Trophoblast cell (in vitro differentiated cells and primary cell): Measurements from ENCODE around the gene TRIM47.

Experiments
- DNase-seq, 2 donors: peaks; one replicate each; pipeline ENCODE4 v3.0.0-alpha.2; 2016
- H2AFZ ChIP-seq: 2 replicates; pipeline ENCODE4 v1.6.1; 2013; ENCODE audit warnings: low read length, moderate library complexity, mild to moderate bottlenecking; ENCODE audit not compliant: insufficient read depth, poor library complexity
- H2AK5ac ChIP-seq: 2 replicates; pipeline ENCODE4 v1.6.1; 2013; ENCODE audit warnings: mild to moderate bottlenecking, low read length
- H2BK120ac ChIP-seq: 2 replicates; pipeline ENCODE4 v1.6.1; 2013; ENCODE audit warnings: low read length, mild to moderate bottlenecking, moderate library complexity; ENCODE audit not compliant: insufficient read depth, poor library complexity
- H2BK12ac ChIP-seq: 2 replicates; pipeline ENCODE4 v1.6.1; 2013; ENCODE audit warnings: mild to moderate bottlenecking, low read length, moderate library complexity
- H2BK5ac ChIP-seq: 2 replicates; pipeline ENCODE4 v1.6.1; 2013; ENCODE audit warnings: low read length, low read depth, moderate library complexity, mild to moderate bottlenecking; ENCODE audit not compliant: poor library complexity
- H3K14ac ChIP-seq: 2 replicates; pipeline ENCODE4 v1.6.1; 2013; ENCODE audit warnings: mild to moderate bottlenecking, low read length
- H3K18ac ChIP-seq: 2 replicates; pipeline ENCODE4 v1.6.1; 2013; ENCODE audit warnings: mild to moderate bottlenecking, low read length
- H3K23ac ChIP-seq: 2 replicates; pipeline ENCODE4 v1.6.1; 2013; ENCODE audit warnings: low read length
- H3K27ac ChIP-seq: 2 replicates; pipeline ENCODE4 v1.5.1; 2013; ENCODE audit warnings: low read depth, mild to moderate bottlenecking, inconsistent platforms, low read length, moderate library complexity
- H3K27me3 ChIP-seq: 2 replicates; pipeline ENCODE4 v1.6.1; 2013; ENCODE audit warnings: inconsistent platforms, mild to moderate bottlenecking, low read length, moderate library complexity; ENCODE audit not compliant: insufficient read depth
- H3K36me3 ChIP-seq, 2 experiments: 1 replicate in 1 of 2; 2 replicates in 1 of 2; pipeline ENCODE4 v1.6.1; 2013; ENCODE audit warnings: low read length in 2 of 2, mild to moderate bottlenecking in 2 of 2, moderate library complexity in 1 of 2; ENCODE audit not compliant: insufficient read depth in 2 of 2, control insufficient read depth in 1 of 2
- H3K4ac ChIP-seq: 2 replicates; pipeline ENCODE4 v1.6.1; 2013; ENCODE audit warnings: low read depth, mild to moderate bottlenecking, low read length, moderate library complexity
- H3K4me1 ChIP-seq, 2 experiments: 1 replicate in 1 of 2; 2 replicates in 1 of 2; pipeline ENCODE4 v1.6.1; 2013; ENCODE audit warnings: low read length in 2 of 2, mild to moderate bottlenecking in 2 of 2, moderate library complexity in 1 of 2; ENCODE audit not compliant: insufficient read depth in 2 of 2, control insufficient read depth in 1 of 2
- H3K4me2 ChIP-seq: 2 replicates; pipeline ENCODE4 v1.6.1; 2013; ENCODE audit warnings: inconsistent platforms, mild to moderate bottlenecking, low read length, moderate library complexity
- H3K4me3 ChIP-seq: 2 replicates; pipeline ENCODE4 v1.5.1; 2013; ENCODE audit warnings: mild to moderate bottlenecking, low read depth, low read length, inconsistent platforms
- H3K79me1 ChIP-seq: one replicate; pipeline ENCODE4 v1.6.1; 2013; ENCODE audit warnings: low read length
- H3K79me2 ChIP-seq: 2 replicates; pipeline ENCODE4 v1.6.1; 2013; ENCODE audit warnings: low read length, mild to moderate bottlenecking; ENCODE audit not compliant: control insufficient read depth, insufficient read depth, poor library complexity
- H3K9ac ChIP-seq: 2 replicates; pipeline ENCODE4 v1.6.1; 2013; ENCODE audit warnings: mild to moderate bottlenecking, low read length
- H3K9me3 ChIP-seq: 2 replicates; pipeline ENCODE4 v1.6.1; 2013; ENCODE audit warnings: low read depth, mild to moderate bottlenecking, control low read depth, inconsistent platforms, low read length; ENCODE audit not compliant: insufficient read depth
- H4K12ac ChIP-seq: 2 replicates; pipeline ENCODE4 v1.6.1; 2013; ENCODE audit warnings: low read depth, mild to moderate bottlenecking, low read length, moderate library complexity
- H4K8ac ChIP-seq: 2 replicates; pipeline ENCODE4 v1.6.1; 2013; ENCODE audit warnings: low read depth, mild to moderate bottlenecking, low read length, moderate library complexity
- H4K91ac ChIP-seq: one replicate; pipeline ENCODE4 v1.6.1; 2013; ENCODE audit warnings: low read depth, mild to moderate bottlenecking, low read length, moderate library complexity
- WGBS: extraction: QIAGEN DNeasy Blood & Tissue Kit; methylation state at CpG from one replicate; pipeline ENCODE4 v1.1.7; 2013; ENCODE audit warnings: missing lambda C conversion rate; ENCODE audit not compliant: insufficient read length, insufficient coverage; ENCODE audit errors: extremely low coverage; 5-methylcytosine and 5-hydroxymethylcytosine counted together

The TRIM47 gene

DNA sequence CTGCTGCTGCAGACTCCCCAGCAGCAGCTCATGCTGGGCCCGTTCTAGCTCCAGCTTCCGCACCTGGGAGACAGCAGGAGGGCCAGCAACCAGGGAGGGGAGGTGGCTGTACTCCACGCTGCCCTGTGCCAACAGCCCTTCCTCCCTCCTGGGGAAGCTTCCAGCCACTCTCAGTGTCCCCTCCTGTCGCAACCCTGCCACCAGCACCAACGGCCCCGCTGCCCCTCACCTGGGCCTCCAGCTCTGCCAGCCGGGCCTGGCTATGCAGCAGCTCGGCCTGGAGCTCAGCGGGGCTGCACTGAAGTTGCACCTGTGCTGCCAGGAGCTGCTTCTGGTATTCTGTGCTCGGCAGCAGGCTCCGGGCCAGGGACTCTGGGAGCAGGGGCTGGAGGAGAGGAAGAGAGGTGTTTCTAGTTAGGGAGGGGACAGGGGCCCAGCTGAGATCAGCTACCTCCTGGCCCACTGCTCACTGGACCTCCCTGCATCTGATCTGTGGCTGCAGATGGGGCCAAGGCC, 41.7 kb upstream of the TRIM47 start:
- Histone ChIP-seq H3K4me2 (no peak overlapping the region), H3K9ac (no peak overlapping the region), H3K79me1 (no peaks in the 10 kb centered on the region), H2AK5ac (no peak overlapping the region), H3K4me1 (no peaks in the 10 kb centered on the region), H3K4ac (no peak overlapping the region), H2BK120ac (no peak overlapping the region), H4K8ac (no peak overlapping the region), H4K91ac (no peak overlapping the region), H2AFZ (no peak overlapping the region), H2BK5ac (no peak overlapping the region), H3K4me3 (no peak overlapping the region), H2BK12ac (no peak overlapping the region), H3K27me3 (no peaks in the 10 kb centered on the region), H3K18ac (no peak overlapping the region), H3K36me3 (peaks cover 7 to 13% of the 10 kb centered on the region in 2 experiments), H3K14ac (no peak overlapping the region), H3K23ac (no peak overlapping the region), H3K9me3 (peaks cover 1% of the 10 kb centered on the region), H3K27ac (no peak overlapping the region), H4K12ac (no peak overlapping the region), H3K79me2 (no peaks in the 10 kb centered on the region)
- no peak for DNase-seq
- WGBS: no CpG with 5 or more reads among the region's 11 CpGs

DNA sequence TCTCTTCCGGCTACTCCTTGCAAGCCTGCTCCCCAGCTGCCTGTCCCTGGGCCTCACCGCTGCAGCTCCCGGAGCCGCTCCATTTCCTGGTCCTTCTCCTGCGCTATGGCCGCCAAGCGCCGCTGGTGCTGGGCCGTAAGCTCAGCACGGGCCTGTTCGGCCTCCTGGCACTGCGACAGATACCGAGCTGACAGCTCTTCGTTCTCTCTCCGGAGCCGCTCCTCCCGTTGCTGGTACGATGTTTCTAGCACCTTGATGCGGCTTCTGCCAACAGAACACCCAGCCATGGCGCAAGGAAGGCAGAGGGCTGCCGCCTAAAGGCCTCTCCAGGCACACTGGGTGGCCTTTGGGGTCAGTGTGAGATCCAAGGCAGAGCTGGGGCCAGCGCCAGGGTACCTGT, 41.2 kb upstream of the TRIM47 start:
- no peak for DNase-seq
- Histone ChIP-seq H3K4me1 (no peaks in the 10 kb centered on the region), H3K9me3 (peaks cover 1% of the 10 kb centered on the region), H2AK5ac (no peak overlapping the region), H3K18ac (no peak overlapping the region), H3K27ac (no peak overlapping the region), H3K4me3 (no peak overlapping the region), H3K9ac (no peak overlapping the region), H3K4ac (no peak overlapping the region), H2BK120ac (no peak overlapping the region), H4K8ac (no peak overlapping the region), H2AFZ (no peak overlapping the region), H3K79me1 (no peaks in the 10 kb centered on the region), H3K27me3 (no peaks in the 10 kb centered on the region), H3K14ac (no peak overlapping the region), H2BK5ac (no peak overlapping the region), H4K91ac (no peak overlapping the region), H3K79me2 (no peaks in the 10 kb centered on the region), H3K4me2 (no peak overlapping the region), H4K12ac (no peak overlapping the region), H3K36me3 (peaks cover 5 to 13% of the 10 kb centered on the region in 2 experiments), H2BK12ac (no peak overlapping the region), H3K23ac (no peak overlapping the region)
- WGBS: no CpG with 5 or more reads among the region's 22 CpGs

DNA sequence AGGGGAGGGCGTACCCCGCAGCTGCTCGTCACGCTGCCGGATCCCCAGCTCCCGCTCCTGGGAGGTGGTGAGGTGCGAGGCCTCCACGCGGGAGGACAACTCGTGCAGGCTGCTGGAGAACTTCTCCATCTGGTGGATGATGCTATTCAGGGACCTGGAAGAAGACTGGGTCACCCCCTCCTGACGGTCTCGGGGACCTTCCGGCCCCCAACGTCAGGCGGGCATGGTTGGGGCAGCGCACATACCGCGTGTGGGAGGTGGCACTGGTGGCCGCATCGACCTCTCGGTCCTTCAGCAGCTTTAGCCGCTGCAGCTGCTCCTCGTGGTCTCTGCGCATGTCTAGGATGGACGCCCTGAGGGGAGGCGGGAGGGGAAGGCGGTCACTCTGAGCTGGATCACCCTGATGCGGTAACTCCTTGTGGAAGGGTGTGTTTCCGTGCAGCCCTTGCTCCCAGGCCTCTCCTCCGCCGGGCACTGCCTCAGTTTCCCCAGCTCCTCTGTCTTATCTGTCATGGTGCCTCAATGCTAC, 39.6 kb upstream of the TRIM47 start:
- Histone ChIP-seq H3K9me3 (no peaks in the 10 kb centered on the region), H4K12ac (no peak overlapping the region), H3K23ac (no peak overlapping the region), H3K27me3 (no peaks in the 10 kb centered on the region), H3K4me2 (no peak overlapping the region), H3K79me2 (no peaks in the 10 kb centered on the region), H3K27ac (no peak overlapping the region), H2BK12ac (no peak overlapping the region), H3K4ac (no peak overlapping the region), H2AFZ (no peak overlapping the region), H2AK5ac (no peak overlapping the region), H4K8ac (no peak overlapping the region), H3K14ac (no peak overlapping the region), H3K9ac (no peak overlapping the region), H3K4me3 (no peak overlapping the region), H3K18ac (no peak overlapping the region), H3K79me1 (no peaks in the 10 kb centered on the region), H2BK5ac (no peak overlapping the region), H3K36me3 (peaks cover 7 to 13% of the 10 kb centered on the region in 2 experiments), H2BK120ac (no peak overlapping the region), H4K91ac (no peak overlapping the region), H3K4me1 (no peaks in the 10 kb centered on the region)
- DNase-seq: peak in 1 of 2 donors; percentile 31
- no CpG with 5 or more reads among the region's 31 CpGs for whole genome bisulfite sequencing

DNA sequence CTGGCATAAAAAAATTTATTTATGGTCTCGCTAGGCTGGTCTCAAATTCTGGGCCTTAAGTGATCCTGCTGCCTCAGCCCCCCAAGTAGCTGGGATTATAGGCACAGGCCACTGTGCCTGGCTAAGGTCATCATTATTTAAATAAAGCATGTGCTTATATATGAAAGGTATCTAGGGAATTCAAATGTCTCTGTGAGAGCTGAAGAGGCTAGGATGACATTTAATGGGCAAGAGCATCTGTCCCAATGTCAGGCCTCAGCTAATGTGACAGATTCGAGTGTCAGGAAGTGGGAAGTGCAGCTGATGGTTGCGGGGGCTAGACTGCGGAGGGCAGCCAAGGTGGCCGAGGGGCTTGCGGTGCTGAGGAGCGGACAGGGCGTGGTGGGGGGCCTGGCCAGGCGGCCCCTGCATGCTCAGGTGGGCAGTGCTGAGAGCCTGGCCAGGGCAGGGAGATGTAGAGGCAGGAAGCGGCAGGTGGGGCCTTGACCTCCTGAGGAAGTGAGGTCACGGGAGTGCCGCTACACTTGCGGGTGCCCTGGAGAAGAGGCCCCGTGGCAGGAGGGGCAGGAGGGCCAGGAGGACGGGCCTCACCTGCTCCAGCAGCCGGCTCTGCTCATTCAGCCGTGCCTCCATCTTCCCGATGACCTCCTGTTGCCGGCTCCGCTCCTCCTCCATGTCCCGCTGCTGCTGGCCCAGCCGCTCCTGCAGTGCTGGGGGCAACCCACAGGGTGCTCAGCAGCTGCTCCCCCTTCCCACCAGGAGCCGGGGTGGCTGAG, 38.9 kb upstream of the TRIM47 start:
- Histone ChIP-seq H4K91ac (no peak overlapping the region), H3K23ac (no peak overlapping the region), H4K8ac (no peak overlapping the region), H3K18ac (no peak overlapping the region), H3K9me3 (no peaks in the 10 kb centered on the region), H3K4ac (no peak overlapping the region), H3K79me1 (no peaks in the 10 kb centered on the region), H2BK120ac (no peak overlapping the region), H2BK12ac (no peak overlapping the region), H3K4me2 (no peak overlapping the region), H2BK5ac (no peak overlapping the region), H2AFZ (no peak overlapping the region), H3K4me1 (no peaks in the 10 kb centered on the region), H3K27ac (no peak overlapping the region), H2AK5ac (no peak overlapping the region), H3K27me3 (no peaks in the 10 kb centered on the region), H3K14ac (no peak overlapping the region), H3K79me2 (no peaks in the 10 kb centered on the region), H4K12ac (no peak overlapping the region), H3K36me3 (peaks cover 7 to 13% of the 10 kb centered on the region in 2 experiments), H3K4me3 (no peak overlapping the region), H3K9ac (no peak overlapping the region)
- no CpG with 5 or more reads among the region's 23 CpGs for WGBS
- DNase-seq: no peak
